ENCODE measurements around the gene ABCA2.

Gene ABCA2, protein sequence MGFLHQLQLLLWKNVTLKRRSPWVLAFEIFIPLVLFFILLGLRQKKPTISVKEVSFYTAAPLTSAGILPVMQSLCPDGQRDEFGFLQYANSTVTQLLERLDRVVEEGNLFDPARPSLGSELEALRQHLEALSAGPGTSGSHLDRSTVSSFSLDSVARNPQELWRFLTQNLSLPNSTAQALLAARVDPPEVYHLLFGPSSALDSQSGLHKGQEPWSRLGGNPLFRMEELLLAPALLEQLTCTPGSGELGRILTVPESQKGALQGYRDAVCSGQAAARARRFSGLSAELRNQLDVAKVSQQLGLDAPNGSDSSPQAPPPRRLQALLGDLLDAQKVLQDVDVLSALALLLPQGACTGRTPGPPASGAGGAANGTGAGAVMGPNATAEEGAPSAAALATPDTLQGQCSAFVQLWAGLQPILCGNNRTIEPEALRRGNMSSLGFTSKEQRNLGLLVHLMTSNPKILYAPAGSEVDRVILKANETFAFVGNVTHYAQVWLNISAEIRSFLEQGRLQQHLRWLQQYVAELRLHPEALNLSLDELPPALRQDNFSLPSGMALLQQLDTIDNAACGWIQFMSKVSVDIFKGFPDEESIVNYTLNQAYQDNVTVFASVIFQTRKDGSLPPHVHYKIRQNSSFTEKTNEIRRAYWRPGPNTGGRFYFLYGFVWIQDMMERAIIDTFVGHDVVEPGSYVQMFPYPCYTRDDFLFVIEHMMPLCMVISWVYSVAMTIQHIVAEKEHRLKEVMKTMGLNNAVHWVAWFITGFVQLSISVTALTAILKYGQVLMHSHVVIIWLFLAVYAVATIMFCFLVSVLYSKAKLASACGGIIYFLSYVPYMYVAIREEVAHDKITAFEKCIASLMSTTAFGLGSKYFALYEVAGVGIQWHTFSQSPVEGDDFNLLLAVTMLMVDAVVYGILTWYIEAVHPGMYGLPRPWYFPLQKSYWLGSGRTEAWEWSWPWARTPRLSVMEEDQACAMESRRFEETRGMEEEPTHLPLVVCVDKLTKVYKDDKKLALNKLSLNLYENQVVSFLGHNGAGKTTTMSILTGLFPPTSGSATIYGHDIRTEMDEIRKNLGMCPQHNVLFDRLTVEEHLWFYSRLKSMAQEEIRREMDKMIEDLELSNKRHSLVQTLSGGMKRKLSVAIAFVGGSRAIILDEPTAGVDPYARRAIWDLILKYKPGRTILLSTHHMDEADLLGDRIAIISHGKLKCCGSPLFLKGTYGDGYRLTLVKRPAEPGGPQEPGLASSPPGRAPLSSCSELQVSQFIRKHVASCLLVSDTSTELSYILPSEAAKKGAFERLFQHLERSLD (N-terminal part only)

DNA sequence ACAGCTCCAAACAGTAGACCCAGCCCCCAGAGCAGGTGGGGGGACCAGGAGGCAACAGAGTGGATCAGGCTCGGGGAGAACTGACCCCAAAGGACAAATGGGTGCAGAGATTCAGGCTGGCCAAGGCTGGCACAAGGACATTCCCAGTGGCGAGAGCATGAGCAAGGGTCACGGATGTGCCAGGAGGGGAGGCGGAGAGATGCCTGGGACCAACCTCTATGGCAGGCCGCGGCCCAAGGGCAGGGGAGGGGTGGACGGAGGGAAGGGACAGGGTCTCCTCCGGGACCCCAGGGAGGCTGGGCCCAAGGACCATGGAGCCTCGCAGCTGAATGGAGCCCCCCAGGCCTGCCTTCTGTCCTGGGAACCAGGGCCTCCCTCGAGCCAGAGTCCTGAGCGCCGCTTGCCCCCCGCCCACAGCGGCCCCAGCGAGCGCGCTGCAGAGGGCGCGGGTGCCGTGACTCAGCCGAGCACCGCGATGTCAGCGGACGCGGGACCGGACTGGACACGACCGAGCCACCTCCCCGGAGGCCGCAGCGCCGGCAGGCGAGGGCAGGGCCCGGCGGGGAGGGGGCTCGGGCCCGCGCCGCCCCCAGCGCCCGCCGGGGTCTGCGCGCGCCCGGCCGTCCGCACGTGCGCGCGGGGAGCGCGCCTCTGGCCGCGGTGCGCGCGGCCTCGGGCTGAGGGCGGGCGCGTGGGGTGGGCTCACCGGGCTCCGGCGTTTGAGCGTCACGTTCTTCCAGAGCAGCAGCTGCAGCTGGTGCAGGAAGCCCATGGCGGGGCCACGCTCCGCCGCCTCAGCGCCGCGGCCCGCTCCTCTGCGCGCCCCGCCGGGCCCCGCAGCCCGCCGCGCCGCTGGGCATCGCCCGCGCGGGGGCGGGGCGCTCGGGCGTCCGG lies at the start of gene ABCA2:
TSS of gene ABCA2 (minus strand) at position 869 of the 894 bp plus-strand sequence. CDS start at position 772, 97 bp downstream.
- no peak for DNase-seq (ENCODE audit: low spot score)

DNA sequence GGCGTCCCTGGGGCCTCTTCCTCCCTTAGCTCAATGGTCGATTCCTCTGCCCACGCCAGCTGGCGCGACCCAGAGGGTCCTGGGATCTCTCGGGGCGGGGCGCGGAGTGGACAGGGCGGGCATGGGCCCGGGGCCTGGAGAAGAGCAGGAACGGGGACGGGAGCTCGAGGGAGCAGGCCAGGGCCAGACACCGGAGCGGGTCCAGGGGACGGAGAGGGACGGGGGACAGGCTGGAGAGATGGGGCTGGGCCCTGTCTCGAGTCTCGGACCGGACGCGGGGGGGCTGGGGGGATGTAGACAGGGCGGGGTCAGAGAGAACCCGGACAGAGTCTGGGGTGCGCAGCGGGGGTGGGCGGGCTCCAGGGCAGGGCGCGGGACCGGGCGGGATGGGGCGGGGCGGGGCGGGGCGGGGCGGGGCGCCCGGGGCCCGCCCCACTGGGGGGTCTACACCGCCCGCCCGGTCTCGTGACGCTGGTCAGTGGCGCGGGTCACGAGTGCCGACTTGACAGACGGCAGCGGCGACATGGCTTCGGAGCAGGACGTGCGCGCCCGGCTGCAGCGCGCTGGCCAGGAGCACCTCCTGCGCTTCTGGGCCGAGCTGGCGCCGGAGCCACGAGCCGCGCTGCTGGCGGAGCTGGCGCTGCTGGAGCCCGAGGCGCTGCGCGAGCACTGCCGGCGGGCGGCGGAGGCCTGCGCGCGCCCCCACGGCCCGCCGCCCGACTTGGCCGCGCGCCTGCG lies 49.1 kb upstream of the ABCA2 start, which contains the start of gene UAP1L1:
TSS of gene UAP1L1 (plus strand) at position 508 of the 738 bp plus-strand sequence. CDS start at position 524, 16 bp downstream.
- peak; percentile 51 for DNase-seq (ENCODE audit: low spot score)

DNA sequence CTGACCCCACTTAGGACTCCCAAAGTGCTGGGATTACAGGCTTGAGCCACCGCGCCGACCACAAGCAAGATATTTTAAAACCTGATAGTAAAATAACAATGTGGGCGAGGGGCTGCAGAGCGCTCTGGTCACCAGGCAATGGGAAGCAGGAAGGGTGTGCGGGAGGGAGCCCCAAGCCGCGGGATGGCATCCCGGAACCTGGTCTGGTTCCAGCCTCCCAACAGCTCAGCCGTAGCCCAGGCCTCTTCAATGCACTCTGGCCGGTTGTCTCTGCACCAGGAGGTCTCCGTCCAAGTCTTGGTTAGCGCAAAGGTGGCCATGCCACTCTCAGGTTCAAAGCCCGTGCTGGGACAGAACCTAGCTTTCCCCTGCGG lies 48.6 kb upstream of the ABCA2 start:
- no peak for DNase-seq (ENCODE audit: low spot score)

DNA sequence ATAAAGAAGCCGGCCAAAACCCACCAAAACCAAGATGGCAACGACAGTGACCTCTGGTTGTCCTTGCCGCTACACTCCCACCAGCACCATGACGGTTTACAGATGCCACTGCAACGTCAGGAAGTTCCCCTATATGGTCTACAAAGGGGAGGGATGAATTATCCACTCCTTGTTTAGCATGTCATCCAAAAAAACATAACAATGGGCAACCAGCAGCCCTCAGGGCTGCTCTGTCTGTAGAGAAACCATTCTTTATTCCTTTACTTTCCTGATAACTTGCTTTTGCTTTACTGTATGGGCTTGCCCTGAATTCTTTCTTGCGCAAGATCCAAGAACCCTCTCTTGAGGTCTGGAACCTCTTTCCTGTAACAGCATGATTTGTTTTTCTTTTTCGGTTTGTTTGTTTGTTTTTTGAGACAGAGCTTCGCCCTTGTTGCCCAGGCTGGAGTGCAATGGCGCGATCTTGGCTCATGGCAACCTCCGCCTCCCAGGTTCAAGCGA lies 47.3 kb upstream of the ABCA2 start:
- DNase-seq (ENCODE audit: low spot score) = no peak

DNA sequence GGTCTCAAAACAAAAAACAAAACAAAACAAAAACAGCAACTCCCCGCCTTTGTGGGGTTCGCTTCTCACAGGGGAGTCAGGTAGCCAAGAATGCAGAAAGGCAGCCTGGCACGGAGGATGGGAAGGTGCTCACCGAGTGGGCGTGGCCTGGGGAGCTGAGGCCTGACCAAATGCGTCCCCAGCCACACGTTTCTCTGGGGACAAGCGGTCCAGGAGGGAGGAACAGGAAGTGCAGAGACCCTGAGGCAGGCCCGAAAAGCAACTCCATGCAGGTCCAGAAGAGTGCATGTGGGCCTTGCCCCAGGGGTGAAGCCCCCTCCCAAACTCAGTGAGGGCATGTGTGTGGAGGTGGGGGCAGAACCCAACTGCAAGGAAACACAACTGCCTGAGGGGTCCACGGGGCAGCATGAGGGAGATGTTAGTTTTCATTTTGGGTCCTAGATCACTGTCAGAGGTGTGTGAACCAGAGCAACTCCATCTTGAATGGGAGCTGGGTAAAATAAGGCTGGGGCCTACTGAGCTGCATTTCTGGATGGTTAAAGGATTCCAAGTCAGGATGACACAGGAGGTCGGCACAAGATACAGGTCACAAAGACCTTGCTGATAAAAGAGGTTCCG lies 46.7 kb upstream of the ABCA2 start:
- no peak for DNase-seq (ENCODE audit: low spot score)

DNA sequence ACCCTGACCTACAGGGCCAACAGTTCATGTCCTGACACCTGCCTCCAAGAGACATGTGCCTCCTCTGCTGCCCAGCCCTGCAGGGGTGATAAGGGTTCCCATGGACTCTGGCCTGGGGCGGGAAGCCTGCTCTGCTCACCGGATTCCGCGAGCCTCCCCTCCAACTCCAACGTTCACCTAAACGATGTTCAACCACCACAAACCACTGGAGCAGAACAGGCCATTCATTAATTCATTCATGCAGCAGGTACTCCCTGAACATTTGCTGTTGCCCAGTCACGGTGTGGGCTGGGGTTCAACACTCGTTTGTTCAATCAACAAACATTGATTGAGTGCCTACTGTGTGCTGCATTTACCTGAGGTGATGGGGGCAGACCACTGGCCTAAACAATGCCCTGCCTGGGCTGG lies 46.0 kb upstream of the ABCA2 start:
- DNase-seq (ENCODE audit: low spot score) = no peak

DNA sequence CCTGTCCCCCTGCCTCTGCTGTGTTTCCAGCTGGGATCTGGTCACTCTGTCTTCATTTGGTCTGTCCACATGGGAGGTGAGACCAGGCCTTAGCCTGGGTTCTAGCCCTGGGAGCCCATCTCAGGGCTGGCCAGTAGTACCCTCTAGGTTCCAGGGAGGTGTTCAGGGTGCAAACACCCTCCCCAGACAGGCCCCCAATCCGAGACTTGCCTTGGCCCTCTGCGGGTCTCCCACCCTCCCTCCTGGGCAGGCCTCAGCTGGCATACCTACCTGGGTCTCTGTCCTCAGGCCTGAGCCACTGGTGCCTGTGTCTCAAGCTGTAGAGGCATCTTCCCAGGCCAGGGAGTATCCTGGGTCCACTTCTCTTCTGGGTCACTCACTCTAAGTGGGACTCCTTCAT lies 43.2 kb upstream of the ABCA2 start:
- no peak for DNase-seq (ENCODE audit: low spot score)

DNA sequence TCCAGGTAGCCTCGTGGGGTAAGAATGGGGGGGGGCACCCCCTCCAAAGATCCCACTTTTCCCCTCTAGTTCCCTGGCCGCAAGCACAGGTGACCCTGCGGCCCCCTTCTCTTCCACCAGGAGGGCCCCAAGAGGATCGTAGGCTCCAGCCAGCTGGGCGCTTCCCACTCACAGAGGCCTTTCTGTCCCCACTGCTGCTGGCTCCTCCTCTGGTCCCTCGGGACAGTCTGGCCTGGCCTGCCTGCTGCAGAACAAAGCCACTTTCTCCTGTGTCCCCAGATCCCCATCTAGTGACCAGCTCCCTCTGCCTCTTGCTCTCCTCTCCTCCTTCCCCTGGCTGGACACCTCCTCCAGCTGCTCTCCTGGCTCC lies 42.9 kb upstream of the ABCA2 start:
- DNase-seq (ENCODE audit: low spot score) = no peak

DNA sequence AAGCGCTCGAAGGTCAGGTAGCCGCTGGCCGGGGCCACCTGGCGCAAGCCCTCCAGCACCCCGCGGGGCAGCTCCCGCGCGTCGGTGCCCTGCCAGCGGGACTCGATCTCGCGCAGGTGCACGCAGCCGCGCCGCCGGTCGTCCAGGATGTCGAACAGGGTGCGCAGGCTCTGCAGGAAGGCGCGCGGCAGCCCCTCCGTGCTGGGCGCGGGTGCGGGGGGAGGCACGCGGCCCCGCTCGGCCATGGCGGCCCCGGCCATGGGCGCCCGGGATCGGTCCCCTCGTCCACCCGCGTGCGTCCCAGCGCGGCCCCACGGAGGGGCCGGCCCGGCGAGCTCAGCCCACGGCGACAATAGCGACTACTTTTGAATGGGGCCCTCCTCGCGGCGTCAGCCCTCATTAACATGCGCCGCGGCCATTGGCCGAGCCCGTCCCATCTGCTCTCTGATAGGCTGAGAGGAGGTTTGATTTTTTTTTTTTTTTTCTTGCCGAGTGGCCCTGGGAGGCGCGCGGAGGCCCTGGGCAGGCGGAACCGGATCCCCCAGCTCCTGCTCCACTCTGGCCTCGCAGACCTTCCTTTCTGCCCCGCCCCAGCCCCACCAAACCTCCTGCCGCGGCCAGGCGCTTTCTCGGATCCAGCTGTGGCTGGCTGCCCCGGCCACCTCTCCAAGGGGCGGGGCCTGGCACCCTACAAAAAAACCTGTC lies 42.3 kb upstream of the ABCA2 start, which contains the start of gene SAPCD2:
TSS of gene SAPCD2 (minus strand) at position 357 of the 705 bp plus-strand sequence. CDS start at position 260, 97 bp downstream.
- DNase-seq (ENCODE audit: low spot score) = peak; percentile 88

DNA sequence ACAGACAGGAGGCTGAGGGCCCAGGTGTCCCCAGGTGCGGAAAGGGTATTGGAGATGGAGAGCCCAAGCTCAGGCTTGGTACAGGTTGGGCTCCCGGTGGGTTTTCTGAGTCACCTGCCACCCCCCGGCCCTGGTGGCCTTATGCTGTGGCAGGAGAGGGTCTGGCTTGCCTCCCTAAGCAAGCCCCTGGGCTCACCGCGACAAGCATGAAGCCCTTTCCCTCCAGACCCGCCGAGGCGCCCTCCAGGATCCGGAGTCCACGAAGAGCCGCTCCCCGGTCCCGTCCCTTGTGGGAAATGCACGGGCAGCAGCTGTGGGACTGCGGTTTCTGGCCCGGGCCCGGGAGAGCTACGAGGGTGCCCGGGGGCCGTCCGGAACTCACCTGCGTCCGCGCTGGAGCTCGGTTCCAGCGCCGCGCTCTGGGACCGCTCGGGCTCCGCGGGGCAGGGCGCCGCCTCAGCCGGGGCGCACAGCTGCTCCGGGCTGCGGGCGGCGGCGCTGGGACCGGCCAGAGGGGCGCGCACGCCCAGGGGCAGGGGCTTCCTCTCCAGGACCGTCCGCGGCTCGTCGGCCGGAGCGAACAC lies 41.6 kb upstream of the ABCA2 start:
- DNase-seq (ENCODE audit: low spot score) = no peak

DNA sequence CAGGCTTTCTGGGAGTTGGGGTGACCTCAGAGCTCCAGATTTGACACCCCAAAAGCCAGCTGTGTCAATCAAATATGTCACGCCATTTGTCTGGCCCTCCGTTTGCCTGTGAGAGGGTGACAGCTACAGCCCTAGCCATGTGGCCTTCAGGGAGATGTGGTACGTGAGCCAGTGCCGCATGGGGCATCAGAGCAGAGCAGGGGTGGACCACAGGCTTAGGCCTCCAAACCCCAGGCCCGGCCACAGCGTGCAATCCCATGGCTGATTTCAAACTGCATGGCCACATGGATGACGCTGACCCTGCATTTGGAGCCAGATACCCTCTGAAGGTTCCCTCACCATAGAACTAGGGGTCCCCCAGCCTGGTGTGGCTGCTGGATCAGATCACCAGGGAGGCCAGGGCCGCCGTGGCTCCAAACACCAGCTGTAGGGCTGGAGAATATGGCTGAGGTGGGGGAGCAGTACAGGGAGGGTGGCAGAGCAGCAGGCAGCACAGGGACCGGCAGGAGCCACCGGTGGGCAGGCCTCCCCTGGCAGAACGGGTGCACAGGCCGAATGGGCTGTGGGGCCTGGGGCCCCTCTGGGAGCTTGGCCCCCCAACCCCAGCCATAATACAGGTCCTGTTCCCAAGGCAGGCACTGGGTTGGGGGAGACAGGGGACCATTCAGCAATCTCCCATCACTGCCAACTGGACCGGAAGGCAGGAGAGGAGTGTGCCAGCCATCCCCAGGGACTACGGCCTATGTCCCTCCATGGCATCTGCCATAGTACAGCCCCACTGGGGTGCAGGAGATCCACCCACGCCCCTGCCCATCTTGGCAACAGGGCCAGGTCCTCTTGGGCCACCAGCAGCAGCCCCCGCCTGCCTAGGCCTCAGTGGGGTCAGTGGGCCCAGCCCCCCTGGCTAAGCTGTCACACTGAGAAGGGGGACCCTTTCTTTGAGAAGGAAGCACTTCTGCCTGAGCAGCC lies 40.8 kb upstream of the ABCA2 start:
- no peak for DNase-seq (ENCODE audit: low spot score)

DNA sequence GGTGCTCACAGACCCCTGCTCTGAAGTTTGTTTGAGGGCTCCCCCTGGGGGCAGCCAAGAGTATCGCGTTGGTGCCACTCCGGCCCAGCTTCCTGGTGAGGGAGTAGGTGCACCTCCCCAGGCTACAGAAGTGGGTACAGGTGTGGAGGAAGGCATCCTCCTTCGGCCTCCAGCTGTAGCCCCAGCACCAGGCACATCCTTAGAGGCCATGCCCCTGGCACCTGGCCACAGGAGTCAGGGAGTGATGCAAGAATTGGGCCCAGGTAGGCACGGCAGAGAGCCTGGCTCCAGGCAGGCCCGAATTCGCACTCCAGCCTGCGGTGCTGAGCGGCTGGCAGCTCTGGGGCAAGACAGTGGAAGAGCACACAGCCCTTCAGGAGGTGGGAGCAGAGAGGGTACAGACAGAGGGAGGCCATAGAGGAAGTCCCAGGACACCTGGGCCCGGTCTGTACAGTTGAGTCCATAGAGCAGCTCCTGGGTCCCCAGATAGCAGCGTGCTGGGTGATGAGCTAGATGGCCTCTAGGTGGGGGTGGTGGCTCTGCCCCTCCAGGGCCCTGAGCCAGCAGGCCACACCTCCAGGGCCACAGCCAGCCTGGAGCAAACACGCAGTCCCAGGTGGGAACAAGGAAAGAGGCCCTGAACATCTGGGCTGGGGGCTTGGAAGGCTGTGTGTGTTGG lies 40.0 kb upstream of the ABCA2 start:
- peak; percentile 91 for DNase-seq (ENCODE audit: low spot score)

DNA sequence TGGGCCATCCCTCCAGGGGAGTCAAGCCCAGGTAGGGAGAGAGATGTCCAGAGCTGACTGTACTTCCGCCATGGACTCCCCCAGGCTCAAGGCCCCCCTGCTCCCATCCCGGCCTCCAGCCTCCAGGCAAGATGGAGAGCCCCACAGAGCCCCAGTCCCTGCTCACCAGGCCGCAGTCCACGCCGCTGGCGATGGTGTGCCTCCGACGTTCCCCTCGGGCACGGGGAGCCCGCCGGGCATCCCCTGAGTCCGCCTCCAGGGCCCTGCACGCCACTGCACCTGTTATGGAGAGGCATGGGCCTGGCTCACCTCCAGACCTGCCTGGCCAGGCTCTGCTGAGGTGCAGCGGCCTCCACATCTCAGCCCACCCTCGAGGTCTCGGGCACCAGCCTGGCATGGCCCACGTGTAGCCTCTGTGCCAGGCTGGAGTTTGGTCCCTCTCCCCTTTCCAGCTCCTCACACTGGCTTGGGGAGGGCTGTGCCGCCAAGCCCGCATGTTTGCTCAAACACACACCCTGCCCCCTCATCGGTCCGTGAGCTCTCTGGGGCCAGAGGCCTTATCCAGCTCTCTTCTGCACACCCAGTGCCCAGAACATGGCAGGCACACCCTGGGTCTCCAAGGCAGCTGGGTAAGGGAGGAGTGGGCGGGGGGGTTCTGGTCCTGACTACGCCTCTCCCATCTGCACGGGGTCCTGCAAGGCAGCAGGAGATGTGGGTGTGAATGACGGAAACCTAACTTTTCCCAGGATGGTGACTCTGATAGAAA lies 38.2 kb upstream of the ABCA2 start:
- no peak for DNase-seq (ENCODE audit: low spot score)

DNA sequence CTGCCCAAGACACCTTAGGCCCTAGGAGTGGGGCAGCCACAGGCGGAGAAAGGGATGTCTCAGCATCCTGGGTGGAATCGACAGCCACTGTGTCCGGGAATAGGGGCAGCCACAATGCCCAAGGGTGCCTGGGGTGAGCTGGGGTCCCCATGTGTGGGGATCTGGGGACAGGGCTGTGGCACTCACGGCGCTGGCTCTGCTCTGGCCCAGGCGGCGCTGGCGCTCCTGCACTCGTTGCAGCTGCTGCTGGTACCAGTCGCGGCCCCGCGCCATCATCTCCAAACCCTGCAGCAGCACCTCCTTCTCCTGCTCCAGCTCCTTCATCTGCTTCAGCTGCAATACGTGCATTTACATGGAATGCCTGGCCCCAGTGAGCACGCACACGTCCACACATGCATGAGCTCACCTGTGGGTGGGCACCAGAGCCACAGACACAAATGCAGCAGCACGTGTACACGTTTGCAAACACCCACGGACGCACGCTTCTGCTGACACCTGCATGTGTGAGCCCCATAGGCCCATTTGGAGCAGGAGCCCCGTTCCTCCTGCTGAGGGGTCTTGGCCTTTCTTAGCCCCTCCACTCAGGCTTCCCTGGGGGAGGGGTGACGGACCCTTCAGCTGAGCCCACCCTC lies 37.4 kb upstream of the ABCA2 start:
- no peak for DNase-seq (ENCODE audit: low spot score)

DNA sequence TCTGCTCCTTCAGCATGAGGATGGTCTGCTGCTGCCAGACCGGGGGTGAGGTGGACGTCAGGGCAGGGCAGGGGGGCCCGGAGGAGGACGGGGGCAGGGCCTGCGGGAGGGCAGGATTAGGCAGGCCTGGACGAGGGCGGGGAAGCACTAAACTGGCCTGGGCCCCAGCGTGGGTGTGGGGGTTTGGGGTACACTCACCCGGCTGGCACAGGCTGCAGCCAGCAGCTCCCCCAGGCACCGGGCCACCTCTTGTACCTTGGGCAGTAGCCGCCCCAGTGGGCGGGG lies 36.8 kb upstream of the ABCA2 start:
- no peak for DNase-seq (ENCODE audit: low spot score)
